Measurements from ENCODE around the gene SPEM2.

GRCh38 chr17:7428557-7428956 is 3.1 kb downstream of the SPEM2 start, which contains the start of gene SPEM3:
- TF ChIP-seq CTCF (IDR thresholded peaks at IDR 0.05) (no peak), POLR2AphosphoS5 (IDR thresholded peaks at IDR 0.05) (no peak)

All from prostate gland (tissue), 2 donors.